GM06990 (cell line): ENCODE data around the gene KDSR.
"Not testable (repeated sequence)": the region's sequence is repeated elsewhere in the genome, so short reads cannot be mapped to it uniquely, and the experiment has no call there.

Experiments used
- DNase-seq: peaks from one replicate; pipeline ENCODE4 v3.0.0-alpha.2; 2011; ENCODE audit not compliant: insufficient read length; ENCODE audit errors: extremely low read depth
- H3K27me3 ChIP-seq: replicated peaks from 2 replicates; pipeline ENCODE4 v1.6.0; 2011; ENCODE audit warnings: low read length; ENCODE audit not compliant: control insufficient read depth, insufficient read depth
- H3K36me3 ChIP-seq: 2 replicates; pipeline ENCODE4 v1.5.1; 2011; ENCODE audit warnings: low read length; ENCODE audit not compliant: control insufficient read depth, insufficient read depth
- H3K4me3 ChIP-seq: replicated peaks from 2 replicates; pipeline ENCODE4 v1.5.1; 2011; ENCODE audit warnings: low read depth, mild to moderate bottlenecking, control low read depth, low read length
- TF ChIP-seq, protein P1 (sequence below): IDR thresholded peaks from 2 replicates; pipeline ENCODE4 v1.5.1; 2011; ENCODE audit warnings: low read length, control low read depth, mild to moderate bottlenecking, inconsistent platforms; ENCODE audit not compliant: insufficient read depth, poor library complexity, severe bottlenecking

KDSR gene

DNA sequence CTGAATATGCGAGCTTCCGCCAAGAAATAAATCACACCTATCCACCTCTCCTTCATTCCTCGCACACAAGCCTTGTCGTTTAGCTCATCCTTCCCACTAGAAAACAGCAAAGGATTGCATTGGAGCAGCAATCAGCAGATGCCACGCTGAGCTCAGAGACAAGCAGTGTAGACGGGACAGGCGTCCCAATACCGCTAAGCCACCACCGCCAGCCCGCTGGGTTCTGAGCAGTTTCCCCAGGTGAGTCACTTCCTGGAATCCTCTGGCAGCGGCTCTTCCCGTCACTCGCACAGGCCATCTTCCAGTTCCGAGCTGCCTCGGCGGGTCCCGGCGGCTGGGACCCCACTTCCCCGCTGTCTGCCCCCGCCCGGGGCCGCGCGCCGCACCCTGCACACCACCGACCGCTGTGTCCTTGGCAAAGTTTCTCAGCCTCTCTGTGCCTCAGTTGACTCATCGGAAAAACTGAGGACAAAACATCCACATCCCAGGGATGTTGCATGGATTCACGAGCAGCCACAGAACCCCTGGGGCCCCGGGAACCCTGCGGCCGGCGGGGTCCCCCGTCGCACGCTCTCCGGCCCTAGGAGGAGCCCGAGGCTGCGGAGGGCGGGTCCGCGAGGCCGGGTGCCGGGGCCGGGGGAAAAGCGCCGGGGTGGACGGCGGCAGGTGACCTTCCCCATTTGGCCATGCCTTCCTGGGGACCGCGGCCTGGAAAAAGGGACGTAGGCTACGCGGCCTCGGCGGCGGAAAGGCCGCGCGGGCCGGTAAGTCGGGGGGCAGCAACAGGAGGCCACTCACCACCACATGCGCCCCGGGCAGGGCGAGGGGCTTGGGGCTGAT lies 573 bp downstream of the KDSR start:
- TF ChIP-seq, protein P1, sequence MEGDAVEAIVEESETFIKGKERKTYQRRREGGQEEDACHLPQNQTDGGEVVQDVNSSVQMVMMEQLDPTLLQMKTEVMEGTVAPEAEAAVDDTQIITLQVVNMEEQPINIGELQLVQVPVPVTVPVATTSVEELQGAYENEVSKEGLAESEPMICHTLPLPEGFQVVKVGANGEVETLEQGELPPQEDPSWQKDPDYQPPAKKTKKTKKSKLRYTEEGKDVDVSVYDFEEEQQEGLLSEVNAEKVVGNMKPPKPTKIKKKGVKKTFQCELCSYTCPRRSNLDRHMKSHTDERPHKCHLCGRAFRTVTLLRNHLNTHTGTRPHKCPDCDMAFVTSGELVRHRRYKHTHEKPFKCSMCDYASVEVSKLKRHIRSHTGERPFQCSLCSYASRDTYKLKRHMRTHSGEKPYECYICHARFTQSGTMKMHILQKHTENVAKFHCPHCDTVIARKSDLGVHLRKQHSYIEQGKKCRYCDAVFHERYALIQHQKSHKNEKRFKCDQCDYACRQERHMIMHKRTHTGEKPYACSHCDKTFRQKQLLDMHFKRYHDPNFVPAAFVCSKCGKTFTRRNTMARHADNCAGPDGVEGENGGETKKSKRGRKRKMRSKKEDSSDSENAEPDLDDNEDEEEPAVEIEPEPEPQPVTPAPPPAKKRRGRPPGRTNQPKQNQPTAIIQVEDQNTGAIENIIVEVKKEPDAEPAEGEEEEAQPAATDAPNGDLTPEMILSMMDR: no peak
- H3K4me3 ChIP-seq: peak overlapping the region; percentile 74
- H3K36me3 ChIP-seq: no peaks in the 10 kb centered on the region; the same call in 1 of the 2 replicates
- peak; percentile 50 for DNase-seq
- no peaks in the 10 kb centered on the region for H3K27me3 ChIP-seq

DNA sequence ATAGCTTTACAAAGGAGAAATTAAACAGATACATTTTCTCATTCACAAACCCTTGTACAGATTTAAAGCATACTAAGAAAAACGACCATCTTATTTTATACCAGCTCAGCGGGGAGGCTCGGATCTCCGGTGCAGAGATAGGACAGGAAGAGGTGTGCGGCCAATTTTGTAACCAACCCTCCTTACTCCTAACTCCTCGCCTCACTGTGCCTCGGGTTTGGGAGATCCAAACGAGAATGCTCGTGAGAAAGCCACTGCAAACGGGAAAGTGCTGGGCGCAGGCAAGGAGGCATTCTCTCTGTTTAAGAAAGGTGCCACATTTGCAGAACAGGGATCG lies 1.2 kb downstream of the KDSR start:
- no peaks in the 10 kb centered on the region; the same call in 1 of the 2 replicates for H3K36me3 ChIP-seq
- H3K4me3 ChIP-seq: peak overlapping the region; percentile 74
- TF ChIP-seq, protein P1: no peak
- DNase-seq: no peak
- no peaks in the 10 kb centered on the region for H3K27me3 ChIP-seq

DNA sequence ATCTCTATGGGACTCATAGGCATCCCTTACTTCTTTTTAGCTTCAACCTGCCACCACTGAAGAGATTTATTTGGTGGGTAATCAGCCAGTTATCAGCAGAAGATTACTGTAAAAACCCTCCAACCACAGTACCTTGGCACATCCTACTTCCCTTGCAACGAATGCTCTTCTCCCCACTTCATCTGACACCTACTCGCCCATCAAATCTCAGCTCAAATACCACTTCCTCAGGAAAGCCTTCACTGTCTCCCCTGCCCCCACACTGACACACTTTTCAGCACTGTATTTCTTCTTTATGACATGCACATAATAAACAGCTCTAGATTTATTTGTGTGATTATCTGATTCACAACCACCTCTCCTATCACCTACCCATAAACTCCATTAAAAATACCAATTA lies 3.1 kb downstream of the KDSR start:
- TF ChIP-seq, protein P1: no peak
- DNase-seq: no peak
- H3K4me3 ChIP-seq: no peak overlapping the region

DNA sequence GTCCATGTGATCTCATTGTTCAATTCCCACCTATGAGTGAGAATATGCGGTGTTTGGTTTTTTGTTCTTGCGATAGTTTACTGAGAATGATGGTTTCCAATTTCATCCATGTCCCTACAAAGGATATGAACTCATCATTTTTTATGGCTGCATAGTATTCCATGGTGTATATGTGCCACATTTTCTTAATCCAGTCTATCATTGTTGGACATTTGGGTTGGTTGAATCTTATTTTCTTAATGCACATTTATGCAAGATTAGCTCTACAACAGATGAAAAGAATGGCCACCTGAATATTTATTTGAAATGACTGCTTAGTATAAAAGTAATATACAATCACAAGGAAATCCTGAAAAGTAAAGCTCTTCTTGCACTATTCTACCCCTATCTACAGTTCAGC lies 3.6 kb downstream of the KDSR start:
- H3K27me3 ChIP-seq, DNase-seq, H3K36me3 ChIP-seq, H3K4me3 ChIP-seq: not testable (repeated sequence)

More for the DNA sequence above, 3.1 kb downstream of the KDSR start:
- no peaks in the 10 kb centered on the region for H3K27me3 ChIP-seq
- H3K36me3 ChIP-seq: no peaks in the 10 kb centered on the region; the same call in 1 of the 2 replicates

DNA sequence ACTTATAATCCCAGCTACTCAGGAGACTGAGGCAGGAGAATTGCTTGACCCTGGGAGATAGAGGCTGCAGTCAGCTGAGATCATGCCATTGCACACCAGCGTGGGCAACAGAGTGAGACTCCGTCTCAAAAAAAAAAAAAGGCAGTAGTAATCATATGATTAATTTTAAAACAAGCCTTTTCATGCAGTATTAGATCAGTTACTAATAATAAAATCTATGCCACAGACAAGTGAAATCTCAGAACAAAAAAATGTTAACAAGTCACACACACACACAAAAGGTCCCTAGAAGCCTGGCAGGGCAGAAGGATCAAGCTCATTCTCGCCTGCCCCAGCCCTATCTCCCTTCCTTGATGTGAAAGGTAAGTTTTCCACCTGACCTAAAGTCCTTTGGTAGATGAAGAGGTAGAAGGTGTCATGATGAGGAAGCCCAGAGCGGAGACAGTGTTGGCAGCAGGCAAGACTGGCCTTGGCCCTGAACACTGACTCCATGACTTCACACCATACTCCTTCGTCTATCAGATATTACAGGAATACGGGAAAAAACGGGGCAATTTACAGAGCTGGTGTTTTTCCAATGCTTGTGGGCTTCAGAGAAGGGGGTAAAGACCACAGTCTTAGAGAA lies 10.6 kb downstream of the KDSR start:
- H3K36me3 ChIP-seq: peaks cover 3% of the 10 kb centered on the region
- TF ChIP-seq, protein P1: no peak
- no peaks in the 10 kb centered on the region for H3K27me3 ChIP-seq
- no peak for DNase-seq
- no peak overlapping the region for H3K4me3 ChIP-seq

DNA sequence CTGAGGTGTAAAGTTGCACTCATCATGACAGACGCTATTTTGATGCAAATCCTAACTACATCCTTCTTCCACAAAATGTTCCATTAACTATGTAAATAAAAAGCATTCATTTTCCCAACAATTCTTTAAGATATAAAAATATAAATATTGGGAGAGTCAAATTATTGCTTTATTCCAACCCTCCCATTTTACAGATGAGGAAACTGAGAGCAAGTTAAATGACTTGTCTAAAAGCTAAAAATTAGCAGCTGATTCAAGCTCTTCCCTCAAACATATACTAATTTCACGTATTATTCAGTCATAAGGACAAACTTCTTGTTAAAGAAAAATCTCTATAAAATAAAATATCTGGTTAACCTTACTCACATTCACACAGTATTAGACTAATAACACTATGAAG lies 16.8 kb downstream of the KDSR start:
- TF ChIP-seq, protein P1: no peak
- H3K36me3 ChIP-seq: peaks cover 6% of the 10 kb centered on the region
- no peak for DNase-seq
- no peaks in the 10 kb centered on the region for H3K27me3 ChIP-seq
- no peak overlapping the region for H3K4me3 ChIP-seq
